H1 (cell line): Measurements from ENCODE around the gene EFHC1.

Experiments used
- CREB1 ChIP-seq: IDR thresholded peaks from 2 replicates; pipeline ENCODE4 v1.6.1; 2012; ENCODE audit warnings: inconsistent platforms
- EP300 ChIP-seq, 2 experiments: IDR thresholded peaks; 1 replicate in 1 of 2; 2 replicates in 1 of 2; pipeline ENCODE4 v1.6.1; 2011 to 2012; ENCODE audit warnings: low read depth in 2 of 2, low read length in 2 of 2, mild to moderate bottlenecking in 2 of 2, borderline replicate concordance in 1 of 2, inconsistent platforms in 1 of 2, moderate library complexity in 1 of 2
- EZH2 ChIP-seq: fragments of 200-600 bp; sonication (generic); IDR thresholded peaks from 2 replicates; pipeline ENCODE4 v1.7.1; 2012; ENCODE audit warnings: low read depth, mild to moderate bottlenecking, moderate library complexity, low read length, inconsistent platforms; ENCODE audit not compliant: severe bottlenecking
- KDM1A ChIP-seq: fragments of 200-600, 300-600 bp; sonication (generic); IDR thresholded peaks from 2 replicates; pipeline ENCODE4 v1.7.1; 2016; ENCODE audit warnings: mild to moderate bottlenecking, low read length, borderline replicate concordance
- NRF1 ChIP-seq: IDR thresholded peaks from 2 replicates; pipeline ENCODE4 v1.6.1; 2011; ENCODE audit warnings: mild to moderate bottlenecking, low read depth, low read length, improper control_type of control experiment
- POLR2A ChIP-seq, 2 experiments: IDR thresholded peaks; 1 replicate in 1 of 2; 2 replicates in 1 of 2; pipeline ENCODE4 v1.6.1; 2011; ENCODE audit warnings: low read depth in 2 of 2, low read length in 2 of 2, mild to moderate bottlenecking in 2 of 2; ENCODE audit errors: control extremely low read depth in 1 of 2
- POLR2AphosphoS5 ChIP-seq: IDR thresholded peaks from 2 replicates; pipeline ENCODE4 v1.6.1; 2011; ENCODE audit warnings: low read depth, low read length
- SIN3A ChIP-seq, 2 experiments: IDR thresholded peaks in 1 of 2; conservative IDR thresholded peaks in 1 of 2; 2 replicates each; pipeline ENCODE4 v1.6.1; 2011 to 2012; ENCODE audit warnings: low read length in 2 of 2, improper control_type of control experiment in 1 of 2, low read depth in 1 of 2, mild to moderate bottlenecking in 1 of 2
- TBP ChIP-seq: IDR thresholded peaks from 2 replicates; pipeline ENCODE4 v1.6.1; 2011; ENCODE audit warnings: low read depth, low read length, improper control_type of control experiment
- YY1 ChIP-seq: IDR thresholded peaks from 2 replicates; pipeline ENCODE4 v1.6.1; 2011; ENCODE audit warnings: low read depth, mild to moderate bottlenecking, low read length
- TF ChIP-seq, protein P1 (sequence below), 3 experiments: IDR thresholded peaks; 1 replicate in 2 of 3; 2 replicates in 1 of 3; pipeline versions ENCODE4 v1.5.1 to v1.6.1; 2011; ENCODE audit warnings: low read length in 3 of 3, mild to moderate bottlenecking in 3 of 3, inconsistent platforms in 2 of 3, low read depth in 1 of 3, moderate library complexity in 1 of 3; ENCODE audit not compliant: insufficient read depth in 1 of 3; ENCODE audit errors: control extremely low read depth in 1 of 3
- TF ChIP-seq, protein P2 (sequence below): IDR thresholded peaks from 2 replicates; pipeline ENCODE4 v1.6.1; 2012; ENCODE audit warnings: inconsistent platforms

DNA sequence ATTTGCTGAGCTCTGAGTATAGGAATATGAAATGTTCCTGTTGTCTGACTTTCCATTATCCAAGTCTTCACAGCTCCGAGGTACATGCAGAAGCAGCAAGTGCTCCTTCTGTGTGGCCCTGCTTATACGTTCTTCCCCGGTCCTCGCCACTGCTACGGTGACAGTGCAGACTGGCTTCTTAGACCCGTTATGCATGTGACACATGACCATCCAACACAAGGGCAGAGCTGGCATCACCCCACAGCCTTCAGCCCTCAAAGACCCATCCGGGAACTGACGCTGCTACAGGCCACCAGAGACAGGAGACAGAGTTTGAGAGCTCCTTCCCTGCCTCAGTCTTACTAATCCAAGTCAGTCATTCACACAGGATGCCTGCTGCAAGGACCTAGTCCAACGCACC is 86.3 kb downstream of the EFHC1 start:
- no peak for TF ChIP-seq NRF1
- TF ChIP-seq, protein P1, sequence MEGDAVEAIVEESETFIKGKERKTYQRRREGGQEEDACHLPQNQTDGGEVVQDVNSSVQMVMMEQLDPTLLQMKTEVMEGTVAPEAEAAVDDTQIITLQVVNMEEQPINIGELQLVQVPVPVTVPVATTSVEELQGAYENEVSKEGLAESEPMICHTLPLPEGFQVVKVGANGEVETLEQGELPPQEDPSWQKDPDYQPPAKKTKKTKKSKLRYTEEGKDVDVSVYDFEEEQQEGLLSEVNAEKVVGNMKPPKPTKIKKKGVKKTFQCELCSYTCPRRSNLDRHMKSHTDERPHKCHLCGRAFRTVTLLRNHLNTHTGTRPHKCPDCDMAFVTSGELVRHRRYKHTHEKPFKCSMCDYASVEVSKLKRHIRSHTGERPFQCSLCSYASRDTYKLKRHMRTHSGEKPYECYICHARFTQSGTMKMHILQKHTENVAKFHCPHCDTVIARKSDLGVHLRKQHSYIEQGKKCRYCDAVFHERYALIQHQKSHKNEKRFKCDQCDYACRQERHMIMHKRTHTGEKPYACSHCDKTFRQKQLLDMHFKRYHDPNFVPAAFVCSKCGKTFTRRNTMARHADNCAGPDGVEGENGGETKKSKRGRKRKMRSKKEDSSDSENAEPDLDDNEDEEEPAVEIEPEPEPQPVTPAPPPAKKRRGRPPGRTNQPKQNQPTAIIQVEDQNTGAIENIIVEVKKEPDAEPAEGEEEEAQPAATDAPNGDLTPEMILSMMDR (IDR thresholded peaks at IDR 0.05; ENCODE audit: control extremely low read depth in 1 of 3, insufficient read depth in 1 of 3, low read depth in 1 of 3, low read length in 3 of 3): no peak
- no peak for TF ChIP-seq KDM1A
- TF ChIP-seq EZH2: no peak
- TF ChIP-seq POLR2AphosphoS5: no peak
- TF ChIP-seq CREB1: no peak
- no peak for TF ChIP-seq TBP
- no peak for TF ChIP-seq SIN3A (conservative IDR thresholded peaks at IDR 0.05 in 1 of 2, IDR thresholded peaks at IDR 0.05 in 1 of 2; ENCODE audit: low read depth in 1 of 2, low read length in 2 of 2)
- TF ChIP-seq EP300 (IDR thresholded peaks at IDR 0.05; ENCODE audit: borderline replicate concordance in 1 of 2, low read depth in 2 of 2, low read length in 2 of 2): no peak
- TF ChIP-seq, protein P2, sequence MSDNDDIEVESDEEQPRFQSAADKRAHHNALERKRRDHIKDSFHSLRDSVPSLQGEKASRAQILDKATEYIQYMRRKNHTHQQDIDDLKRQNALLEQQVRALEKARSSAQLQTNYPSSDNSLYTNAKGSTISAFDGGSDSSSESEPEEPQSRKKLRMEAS: no peak
- TF ChIP-seq YY1: no peak
- TF ChIP-seq POLR2A (IDR thresholded peaks at IDR 0.05; ENCODE audit: control extremely low read depth in 1 of 2, low read depth in 2 of 2, low read length in 2 of 2): no peak
